ENCODE results near the gene H2AZ1.

H2AZ1 gene

DNA sequence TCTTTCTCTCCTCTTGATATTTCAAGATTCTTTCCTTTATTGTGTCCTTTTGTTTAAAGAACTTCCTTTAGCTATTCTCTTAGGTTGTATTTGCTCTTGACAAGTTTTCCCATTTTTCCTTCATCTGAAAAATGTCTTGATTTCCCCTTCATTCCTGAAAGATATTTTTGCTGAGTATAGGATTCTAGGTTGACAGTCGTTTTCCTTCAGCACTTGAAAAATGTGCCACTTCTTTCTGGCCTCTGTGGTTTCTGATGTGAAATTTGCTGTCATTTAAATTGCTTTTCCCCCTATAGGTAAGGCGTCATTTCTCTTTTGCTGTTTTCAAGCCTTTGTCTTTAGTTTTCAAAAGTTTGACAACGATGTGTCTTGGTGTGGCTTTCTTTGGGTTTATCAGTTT is 32.5 kb downstream of the H2AZ1 start:
- H3K9me3 ChIP-seq (ENCODE audit: control insufficient read depth, insufficient read depth, low read depth, low read length) = no peaks in the 10 kb centered on the region
- POLR2A ChIA-PET = no interaction called here
- CTCF ChIA-PET = no interaction called here
- no peak overlapping the region for H3K4me3 ChIP-seq (ENCODE audit: low read depth, low read length)
- peak; percentile 70 for TF ChIP-seq SETDB1 (IDR thresholded peaks at IDR 0.05; ENCODE audit: insufficient read length, low read length)
- no peak for TF ChIP-seq ZNF433 (tag by site-specific recombination; IDR thresholded peaks at IDR 0.05; ENCODE audit: low read depth)
- peaks cover 0 to 41% of the 10 kb centered on the region in 2 experiments; a peak in 1 of 3 replicates for H3K36me3 ChIP-seq (ENCODE audit: control insufficient read depth in 2 of 2, insufficient read depth in 1 of 2, low read length in 2 of 2)
- H3K27ac ChIP-seq (ENCODE audit: extremely low read depth, low read depth, low read length) = no peak overlapping the region
- no peaks in the 10 kb centered on the region for H3K4me1 ChIP-seq (ENCODE audit: control insufficient read depth, insufficient read depth, low read length)

DNA sequence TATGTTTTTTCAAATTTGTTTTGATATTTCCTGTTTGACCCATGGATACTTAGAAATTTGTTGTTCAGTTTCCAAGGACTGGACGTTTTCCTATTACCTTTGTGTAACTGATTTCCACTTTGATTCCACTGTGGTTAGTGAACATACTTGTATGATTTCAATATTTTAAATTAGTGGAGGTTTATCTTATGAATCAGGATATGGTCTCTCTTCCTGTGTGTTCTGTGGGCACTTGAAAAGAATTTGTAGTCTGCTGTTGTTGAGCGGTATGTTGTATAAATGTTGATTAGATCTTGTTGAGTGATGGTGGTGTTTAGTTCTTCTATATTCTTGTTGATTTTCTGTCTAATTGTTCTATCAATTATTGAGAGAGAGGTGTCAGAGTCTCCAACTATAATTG is 34.6 kb downstream of the H2AZ1 start:
- H3K4me1 ChIP-seq (ENCODE audit: control insufficient read depth, insufficient read depth, low read length) = no peaks in the 10 kb centered on the region
- H3K9me3 ChIP-seq (ENCODE audit: control insufficient read depth, insufficient read depth, low read depth, low read length) = no peaks in the 10 kb centered on the region
- TF ChIP-seq ZNF530 (tag by site-specific recombination; IDR thresholded peaks at IDR 0.05; ENCODE audit: low read depth) (no peak), ZNF335 (tag by site-specific recombination; conservative IDR thresholded peaks at IDR 0.05) (no peak)
- TF ChIP-seq, protein P1, sequence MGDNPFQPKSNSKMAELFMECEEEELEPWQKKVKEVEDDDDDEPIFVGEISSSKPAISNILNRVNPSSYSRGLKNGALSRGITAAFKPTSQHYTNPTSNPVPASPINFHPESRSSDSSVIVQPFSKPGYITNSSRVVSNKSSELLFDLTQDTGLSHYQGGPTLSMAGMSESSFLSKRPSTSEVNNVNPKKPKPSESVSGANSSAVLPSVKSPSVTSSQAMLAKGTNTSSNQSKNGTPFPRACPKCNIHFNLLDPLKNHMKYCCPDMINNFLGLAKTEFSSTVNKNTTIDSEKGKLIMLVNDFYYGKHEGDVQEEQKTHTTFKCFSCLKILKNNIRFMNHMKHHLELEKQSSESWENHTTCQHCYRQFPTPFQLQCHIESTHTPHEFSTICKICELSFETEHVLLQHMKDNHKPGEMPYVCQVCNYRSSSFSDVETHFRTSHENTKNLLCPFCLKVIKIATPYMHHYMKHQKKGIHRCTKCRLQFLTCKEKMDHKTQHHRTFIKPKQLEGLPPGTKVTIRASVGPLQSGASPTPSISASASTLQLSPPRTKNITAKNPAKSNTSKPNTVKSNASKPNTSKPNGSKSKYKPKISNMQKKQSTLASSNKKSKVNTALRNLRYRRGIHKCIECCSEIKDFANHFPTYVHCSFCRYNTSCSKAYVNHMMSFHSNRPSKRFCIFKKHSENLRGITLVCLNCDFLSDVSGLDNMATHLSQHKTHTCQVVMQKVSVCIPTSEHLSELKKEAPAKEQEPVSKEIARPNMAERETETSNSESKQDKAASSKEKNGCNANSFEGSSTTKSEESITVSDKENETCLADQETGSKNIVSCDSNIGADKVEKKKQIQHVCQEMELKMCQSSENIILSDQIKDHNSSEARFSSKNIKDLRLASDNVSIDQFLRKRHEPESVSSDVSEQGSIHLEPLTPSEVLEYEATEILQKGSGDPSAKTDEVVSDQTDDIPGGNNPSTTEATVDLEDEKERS (tag by site-specific recombination; IDR thresholded peaks at IDR 0.05) = no peak
- ChIA-PET CTCF (no interaction called here), POLR2A (no interaction called here)
- no peak overlapping the region for H3K4me3 ChIP-seq (ENCODE audit: low read depth, low read length)
- H3K36me3 ChIP-seq (ENCODE audit: control insufficient read depth in 2 of 2, insufficient read depth in 1 of 2, low read length in 2 of 2) = peaks cover 0 to 31% of the 10 kb centered on the region in 2 experiments; a peak in 1 of 3 replicates
- no peak overlapping the region for H3K27ac ChIP-seq (ENCODE audit: extremely low read depth, low read depth, low read length)
